Neural progenitor cell (in vitro differentiated cells): ENCODE data around the gene TPSB2.

ENCODE experiments used
- CTCF ChIP-seq: fragments of 200-600 bp; sonication (generic); IDR thresholded peaks from 2 replicates; pipeline ENCODE4 v1.5.1; 2017; ENCODE audit warnings: antibody characterized with exemption, mild to moderate bottlenecking
- EZH2 ChIP-seq: fragments of 200-600 bp; sonication (generic); IDR thresholded peaks from 2 replicates; pipeline ENCODE4 v1.6.1; 2017; ENCODE audit warnings: antibody characterized with exemption, mild to moderate bottlenecking, moderate library complexity
- EZH2phosphoT487 ChIP-seq: fragments of 200-600 bp; sonication (generic); IDR thresholded peaks from 2 replicates; pipeline ENCODE4 v1.6.1; 2017; ENCODE audit warnings: antibody characterized with exemption

GRCh38 chr16:1224558-1224957 lies 5.4 kb downstream of the TPSB2 start:
- TF ChIP-seq CTCF (no peak), EZH2 (no peak), EZH2phosphoT487 (no peak)
